T-cell (primary cell): ENCODE results near the gene KRTAP10-8. TPM values are rescaled to one million over a fixed set of nuclear protein-coding genes. Genes with fewer than 3 reads are reported as not detected.
"Not testable (repeated sequence)": the region's sequence is repeated elsewhere in the genome, so short reads cannot be mapped to it uniquely, and the experiment has no call there.

ENCODE experiments used
- ATAC-seq, 4 experiments: fragments of 200-7000 bp in 3 of 4; fragments of 150-1000 bp in 1 of 4; cut with Tn5 transposase; replicated peaks in 1 of 4; 1 replicate in 3 of 4; 2 replicates in 1 of 4; pipeline ENCODE4 v1.10.0; 2021; ENCODE audit warnings: moderate library complexity in 3 of 4, mild to moderate bottlenecking in 2 of 4, moderate number of reproducible peaks in 1 of 4
- CTCF ChIA-PET, 2 donors: fragments of 300-600 bp; sonication (Branson Sonifier 250); formaldehyde crosslinking; loops; one replicate each; lab custom pipeline; 2022; ENCODE audit warnings: antibody characterized with exemption in 2 of 2; lab: Charles Lee
- POLR2A ChIA-PET, 2 donors: fragments of 300-600 bp; sonication (Branson Sonifier 250); formaldehyde crosslinking; loops; one replicate each; lab custom pipeline; 2022; ENCODE audit warnings: antibody characterized with exemption in 2 of 2; lab: Charles Lee
- DNase-seq, 35 experiments: peaks; one replicate each; pipeline versions ENCODE4 v3.0.0 to v3.0.0-alpha.2; 2013 to 2023
- H3K27ac ChIP-seq: one replicate; pipeline ENCODE4 v1.5.1; 2013; ENCODE audit warnings: low read length
- H3K27me3 ChIP-seq, 2 experiments: replicated peaks in 1 of 2; 1 replicate in 1 of 2; 2 replicates in 1 of 2; pipeline versions ENCODE4 v1.6.1 to v1.7.0; 2013; ENCODE audit warnings: low read length in 1 of 2, mixed read lengths in 1 of 2; ENCODE audit not compliant: control insufficient read depth in 2 of 2, insufficient read depth in 2 of 2; ENCODE audit errors: extremely low read depth in 1 of 2
- H3K36me3 ChIP-seq, 2 donors: 1 replicate in 1 of 2; 2 replicates in 1 of 2; pipeline versions ENCODE4 v1.6.1 to v1.7.0; 2013; ENCODE audit warnings: low read length in 1 of 2; ENCODE audit not compliant: control insufficient read depth in 2 of 2, insufficient read depth in 1 of 2; ENCODE audit errors: extremely low read depth in 1 of 2
- H3K4me1 ChIP-seq, 2 experiments: 1 replicate in 1 of 2; 2 replicates in 1 of 2; pipeline versions ENCODE4 v1.6.1 to v1.7.0; 2013; ENCODE audit warnings: low read length in 2 of 2, mixed read lengths in 1 of 2; ENCODE audit not compliant: insufficient read depth in 2 of 2, control insufficient read depth in 1 of 2; ENCODE audit errors: extremely low read depth in 1 of 2
- H3K4me3 ChIP-seq, 2 donors: 1 replicate in 1 of 2; 2 replicates in 1 of 2; pipeline versions ENCODE4 v1.5.1 to v1.7.0; 2013; ENCODE audit warnings: mild to moderate bottlenecking in 2 of 2, low read length in 1 of 2, moderate library complexity in 1 of 2; ENCODE audit not compliant: control insufficient read depth in 1 of 2; ENCODE audit errors: extremely low read depth in 1 of 2
- H3K9me3 ChIP-seq: 2 replicates; pipeline ENCODE4 v1.7.0; 2013
- H3K27ac Mint-ChIP-seq, 2 donors: one replicate each; pipeline ENCODE4 v1.8.0; 2020 to 2021; ENCODE audit warnings: mild to moderate bottlenecking in 2 of 2, mixed read lengths in 2 of 2
- H3K27me3 Mint-ChIP-seq, 2 donors: one replicate each; pipeline ENCODE4 v1.8.0; 2021 to 2022; ENCODE audit warnings: mixed read lengths in 2 of 2
- H3K36me3 Mint-ChIP-seq: one replicate; pipeline ENCODE4 v1.8.0; 2021; ENCODE audit warnings: mixed read lengths
- H3K4me1 Mint-ChIP-seq, 3 donors: one replicate each; pipeline ENCODE4 v1.8.0; 2020 to 2022; ENCODE audit warnings: mixed read lengths in 3 of 3, mild to moderate bottlenecking in 1 of 3
- H3K4me3 Mint-ChIP-seq, 3 donors: one replicate each; pipeline ENCODE4 v1.8.0; 2020 to 2022; ENCODE audit warnings: mild to moderate bottlenecking in 3 of 3, mixed read lengths in 3 of 3, moderate library complexity in 3 of 3
- H3K9me3 Mint-ChIP-seq, 3 donors: one replicate each; pipeline ENCODE4 v1.8.0; 2020 to 2022; ENCODE audit warnings: mixed read lengths in 3 of 3
- WGBS: methylation state at CpG from one replicate; pipeline ENCODE4 v1.1.5; 2013; ENCODE audit warnings: missing lambda C conversion rate; ENCODE audit not compliant: insufficient coverage; 5-methylcytosine and 5-hydroxymethylcytosine counted together
- total RNA-seq, 35 experiments: library from RNA in 6 of 35; stranded (reverse) in 6 of 35; fragments of 120-200 nt in 1 of 35; gene quantifications; one replicate each; pipeline versions ENCODE4 v1.2.1 to v1.2.4 and lab custom pipeline; 2013 to 2026

Gene KRTAP10-8
- total RNA-seq, 5 donors from 2014 or later (not counting 1 experiment from before 2014, with no cell fraction given), result not detected

GRCh38 chr21:44579056-44579832 is 32.6 kb upstream of the KRTAP10-8 start:
- H3K27me3 Mint-ChIP-seq, result peaks cover 14 to 19% of the 10 kb centered on the region in 2 donors
- POLR2A ChIA-PET, result no interaction called here
- Histone ChIP-seq H3K36me3 (no peaks in the 10 kb centered on the region), H3K27ac (no peak overlapping the region), H3K9me3 (no peaks in the 10 kb centered on the region), H3K4me3 (no peak overlapping the region), H3K4me1 (peaks cover 0 to 10% of the 10 kb centered on the region in 2 experiments), H3K27me3 (peaks cover 0 to 20% of the 10 kb centered on the region in 2 experiments)
- ATAC-seq (no peak), DNase-seq (peak in 2 of 35 experiments; percentile 3 to 17)
- H3K4me3 Mint-ChIP-seq, result no peak overlapping the region
- H3K27ac Mint-ChIP-seq, result no peak overlapping the region
- CTCF ChIA-PET, result no interaction called here
- H3K4me1 Mint-ChIP-seq, result peaks cover 19 to 30% (median 19%) of the 10 kb centered on the region in 3 donors
- WGBS, result 66% methylated on average over 10 of the region's 22 CpGs
- H3K9me3 Mint-ChIP-seq, result peaks cover 8 to 29% (median 16%) of the 10 kb centered on the region in 3 donors
- H3K36me3 Mint-ChIP-seq, result no peaks in the 10 kb centered on the region

- H3K9me3 Mint-ChIP-seq, result peaks cover 8 to 29% (median 16%) of the 10 kb centered on the region in 3 donors
- Histone ChIP-seq H3K27ac (no peak overlapping the region), H3K4me1 (peaks cover 0 to 5% of the 10 kb centered on the region in 2 experiments), H3K27me3 (peaks cover 0 to 14% of the 10 kb centered on the region in 2 experiments), H3K9me3 (no peaks in the 10 kb centered on the region), H3K4me3 (no peak overlapping the region), H3K36me3 (no peaks in the 10 kb centered on the region)
- ChIA-PET CTCF (no interaction called here), POLR2A (no interaction called here)
- DNase-seq (no peak), ATAC-seq (no peak)
- H3K36me3 Mint-ChIP-seq, result no peaks in the 10 kb centered on the region
- WGBS, result 72% methylated on average over 7 of the region's 7 CpGs
- H3K4me3 Mint-ChIP-seq, result peak overlapping the region in 1 of 3 donors; percentile 33
- H3K27me3 Mint-ChIP-seq, result peaks cover 13 to 22% of the 10 kb centered on the region in 2 donors
- H3K4me1 Mint-ChIP-seq, result peaks cover 22 to 33% (median 22%) of the 10 kb centered on the region in 3 donors
- H3K27ac Mint-ChIP-seq, result no peak overlapping the region
These were observed 32.1 kb upstream of the KRTAP10-8 start for GRCh38 chr21:44579833-44580144.

DNA sequence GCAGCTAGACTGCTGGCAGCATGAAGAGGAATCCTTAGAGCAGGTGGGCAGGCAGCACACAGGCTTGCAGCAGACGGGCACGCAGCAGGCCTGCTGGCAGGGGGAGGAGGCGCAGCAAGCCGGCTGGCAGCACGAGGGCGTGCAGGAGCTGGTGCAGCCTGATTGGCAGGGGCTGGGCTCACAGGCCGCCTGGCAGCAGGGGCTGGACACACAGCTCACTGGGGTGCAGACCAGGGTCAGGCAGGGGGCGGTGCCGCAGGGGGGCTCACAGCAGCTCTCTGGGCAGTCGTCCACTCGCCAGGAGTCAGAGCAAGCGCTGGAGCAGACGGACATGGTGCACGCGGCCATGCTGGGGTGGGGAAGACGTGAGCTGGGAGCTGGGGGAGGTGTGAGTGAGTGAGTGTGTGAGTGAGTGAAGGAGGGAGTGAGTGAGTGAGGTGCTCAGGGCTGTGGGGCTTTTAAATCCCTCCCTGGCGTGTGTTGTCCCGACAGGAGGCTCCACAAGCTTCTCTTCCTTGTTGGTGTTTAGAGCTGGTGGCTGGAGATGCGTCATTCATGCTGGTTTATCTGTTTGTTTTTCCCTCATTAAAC is 31.6 kb upstream of the KRTAP10-8 start, which contains the start of gene KRTAP10-5:
Gene KRTAP10-5, minus strand, starts transcription at position 374 of the 591 bp plus-strand sequence. Its CDS starts 26 bp downstream, at position 348.
- Mint-ChIP-seq H3K4me3 (peak within 1 kb of the TSS in 2 of 3 donors; percentile 33 to 36), H3K9me3 (peaks cover 8 to 29% (median 16%) of the 10 kb centered on the region in 3 donors), H3K4me1 (peaks cover 20 to 28% (median 22%) of the 10 kb centered on the region in 3 donors), H3K27me3 (peaks cover 13 to 23% of the 10 kb centered on the region in 2 donors)
- H3K36me3 ChIP-seq, POLR2A ChIA-PET, H3K27ac Mint-ChIP-seq, H3K9me3 ChIP-seq, H3K27ac ChIP-seq, CTCF ChIA-PET, ATAC-seq, H3K27me3 ChIP-seq, H3K36me3 Mint-ChIP-seq, H3K4me3 ChIP-seq, H3K4me1 ChIP-seq: not testable (repeated sequence)
- peak in 3 of 35 experiments; percentile 4 to 24 (median 7) for DNase-seq
- 72% methylated on average over 17 of the region's 19 CpGs for WGBS

DNA sequence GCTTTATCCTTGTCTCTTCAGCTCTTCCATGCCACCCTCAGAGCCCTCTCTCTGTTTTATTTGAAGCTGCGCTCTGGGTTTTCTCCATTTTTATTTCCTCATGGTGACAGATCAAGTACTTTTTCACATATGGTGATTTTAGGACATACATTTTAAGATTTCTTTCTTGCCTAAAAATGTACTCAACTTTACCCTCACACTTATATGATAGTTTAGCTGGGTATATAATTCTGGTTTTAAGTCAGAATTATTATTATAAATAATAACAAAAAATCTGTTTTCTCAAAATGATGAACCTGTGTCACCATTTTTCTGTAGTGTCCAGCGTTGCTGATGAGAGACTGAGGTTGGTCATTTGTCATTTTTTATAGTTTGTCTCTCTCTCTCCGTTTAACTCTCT is 30.7 kb upstream of the KRTAP10-8 start:
- no peak overlapping the region for H3K27ac ChIP-seq
- WGBS, result no CpG with 5 or more reads among the region's 3 CpGs
- H3K27me3 ChIP-seq, result peaks cover 0 to 11% of the 10 kb centered on the region in 2 experiments
- Mint-ChIP-seq H3K4me1 (peaks cover 20 to 24% (median 22%) of the 10 kb centered on the region in 3 donors), H3K27ac (no peak overlapping the region), H3K36me3 (no peaks in the 10 kb centered on the region), H3K27me3 (peaks cover 18 to 26% of the 10 kb centered on the region in 2 donors), H3K9me3 (peaks cover 8 to 29% (median 16%) of the 10 kb centered on the region in 3 donors), H3K4me3 (peak overlapping the region in 1 of 3 donors; percentile 15)
- ChIA-PET CTCF (no interaction called here), POLR2A (no interaction called here)
- peaks cover 0 to 4% of the 10 kb centered on the region in 2 experiments for H3K4me1 ChIP-seq
- no peaks in the 10 kb centered on the region for H3K36me3 ChIP-seq
- ATAC-seq, result no peak
- H3K9me3 ChIP-seq, result no peaks in the 10 kb centered on the region
- DNase-seq, result no peak
- H3K4me3 ChIP-seq, result no peak overlapping the region

GRCh38 chr21:44582055-44582454 is 29.8 kb upstream of the KRTAP10-8 start:
- ATAC-seq (no peak), DNase-seq (no peak)
- H3K4me3 Mint-ChIP-seq, result no peak overlapping the region
- Histone ChIP-seq H3K9me3 (no peaks in the 10 kb centered on the region), H3K27ac (no peak overlapping the region), H3K27me3 (peaks cover 0 to 15% of the 10 kb centered on the region in 2 experiments), H3K36me3 (no peaks in the 10 kb centered on the region), H3K4me3 (no peak overlapping the region), H3K4me1 (peaks cover 0 to 4% of the 10 kb centered on the region in 2 experiments)
- ChIA-PET CTCF (no interaction called here), POLR2A (no interaction called here)
- no peaks in the 10 kb centered on the region for H3K36me3 Mint-ChIP-seq
- peaks cover 8 to 23% (median 16%) of the 10 kb centered on the region in 3 donors for H3K9me3 Mint-ChIP-seq
- peaks cover 20 to 24% (median 22%) of the 10 kb centered on the region in 3 donors for H3K4me1 Mint-ChIP-seq
- H3K27me3 Mint-ChIP-seq, result peaks cover 22 to 35% of the 10 kb centered on the region in 2 donors
- no peak overlapping the region for H3K27ac Mint-ChIP-seq
- WGBS, result 73% methylated on average over 10 of the region's 15 CpGs

DNA sequence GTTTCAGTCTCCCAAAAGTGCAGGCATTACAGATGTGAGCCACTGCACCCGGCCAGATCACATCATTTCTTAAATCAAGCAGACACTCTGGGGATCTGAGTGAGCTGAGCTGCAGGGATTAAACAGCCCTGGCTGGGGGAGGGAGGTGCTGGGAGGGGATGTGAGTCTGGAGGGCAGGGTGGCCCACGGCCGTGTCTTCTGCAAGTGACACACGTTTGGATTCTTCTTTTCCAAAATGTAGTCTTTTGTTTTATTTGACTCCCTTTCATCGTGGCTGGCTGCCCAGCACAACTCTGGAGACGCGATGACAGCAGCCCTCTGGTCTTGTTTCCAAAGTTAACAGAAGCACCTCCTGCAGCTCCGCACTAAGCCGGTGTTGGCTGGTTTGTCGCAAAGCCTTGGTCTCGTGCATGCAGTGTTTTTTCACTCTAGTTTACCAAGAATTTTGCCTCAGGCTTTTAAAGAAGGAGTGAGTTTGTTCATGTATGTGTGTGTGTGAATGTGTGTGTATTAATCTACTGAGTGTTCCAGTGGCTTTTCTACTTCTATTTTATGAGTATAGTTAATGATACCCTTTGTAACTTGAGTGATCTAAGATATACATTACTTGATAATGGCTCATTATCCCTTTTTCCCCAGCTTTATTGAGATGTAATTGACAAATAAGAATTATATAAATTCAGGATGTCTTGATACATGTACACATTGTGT is 28.6 kb upstream of the KRTAP10-8 start:
- H3K27me3 ChIP-seq, result peaks cover 0 to 15% of the 10 kb centered on the region in 2 experiments
- H3K27ac ChIP-seq, result no peak overlapping the region
- H3K9me3 ChIP-seq, result no peaks in the 10 kb centered on the region
- no peaks in the 10 kb centered on the region for H3K36me3 ChIP-seq
- ChIA-PET CTCF (no interaction called here), POLR2A (no interaction called here)
- Mint-ChIP-seq H3K4me3 (no peak overlapping the region), H3K27ac (no peak overlapping the region), H3K36me3 (no peaks in the 10 kb centered on the region), H3K9me3 (peaks cover 8 to 14% (median 9%) of the 10 kb centered on the region in 3 donors), H3K27me3 (peaks cover 22 to 41% of the 10 kb centered on the region in 2 donors), H3K4me1 (peaks cover 20 to 24% (median 22%) of the 10 kb centered on the region in 3 donors)
- no peak for DNase-seq
- H3K4me1 ChIP-seq, result peaks cover 0 to 4% of the 10 kb centered on the region in 2 experiments
- 60% methylated on average over 6 of the region's 11 CpGs for WGBS
- H3K4me3 ChIP-seq, result no peak overlapping the region
- ATAC-seq, result no peak
